NCI-H187 (cell line): ENCODE measurements around the gene EMC8.
"Not testable (repeated sequence)": the region's sequence is repeated elsewhere in the genome, so short reads cannot be mapped to it uniquely, and the experiment has no call there.

Experiments used
- DNase-seq, 2 experiments: peaks; one replicate each; lab custom pipeline; 2025; lab: John Stamatoyannopoulos, UW

EMC8 gene

DNA sequence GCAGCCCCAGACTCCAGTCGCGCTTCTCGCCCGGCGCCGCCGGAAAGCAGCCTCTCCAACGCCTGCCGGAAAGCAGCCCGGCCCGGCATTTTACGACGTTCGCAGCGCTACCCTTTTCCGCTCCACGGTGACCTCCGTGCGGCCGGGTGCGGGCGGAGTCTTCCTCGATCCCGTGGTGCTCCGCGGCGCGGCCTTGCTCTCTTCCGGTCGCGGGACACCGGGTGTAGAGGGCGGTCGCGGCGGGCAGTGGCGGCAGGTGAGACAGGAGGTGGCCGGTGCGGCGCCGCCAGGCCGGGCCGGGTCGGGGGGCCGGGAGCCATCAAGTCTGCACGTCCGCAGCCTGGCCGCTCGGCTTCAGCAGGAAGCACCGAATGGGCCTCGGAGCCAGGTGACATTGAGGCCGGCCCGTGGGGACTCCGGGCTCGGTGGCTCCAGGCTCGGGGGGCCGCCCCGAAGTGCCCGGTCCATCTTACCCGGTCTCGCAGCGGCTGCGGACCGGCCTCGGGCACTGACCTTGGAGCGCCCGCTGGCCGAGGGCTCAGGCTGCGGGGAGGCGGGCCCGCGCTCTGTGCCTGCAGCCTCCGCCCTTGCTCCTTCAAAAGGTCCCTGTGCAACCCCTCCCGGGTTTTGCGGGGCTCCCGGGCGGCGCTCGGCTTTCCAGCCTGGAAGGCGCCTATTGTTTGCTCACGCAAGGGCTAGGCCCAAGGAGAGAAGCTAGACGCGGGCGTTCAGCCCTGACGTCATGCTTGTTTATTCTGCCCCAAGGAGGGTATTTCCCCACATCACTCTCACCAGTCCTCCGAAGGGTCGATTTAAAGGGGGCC is at the start of gene EMC8, which contains the start of gene COX4I1:
Gene EMC8 (minus strand): TSS at position 48 of the 824 bp plus-strand sequence. CDS start 249 bp downstream, outside the sequence.
Gene COX4I1 (plus strand): TSS at position 199 of the 824 bp plus-strand sequence. CDS start 1,511 bp downstream, outside the sequence.
- peak; percentile 34 to 63 for DNase-seq

- DNase-seq = no peak
Observed at GRCh38 chr16:85848986-85849385, 49.6 kb upstream of the EMC8 start.

DNA sequence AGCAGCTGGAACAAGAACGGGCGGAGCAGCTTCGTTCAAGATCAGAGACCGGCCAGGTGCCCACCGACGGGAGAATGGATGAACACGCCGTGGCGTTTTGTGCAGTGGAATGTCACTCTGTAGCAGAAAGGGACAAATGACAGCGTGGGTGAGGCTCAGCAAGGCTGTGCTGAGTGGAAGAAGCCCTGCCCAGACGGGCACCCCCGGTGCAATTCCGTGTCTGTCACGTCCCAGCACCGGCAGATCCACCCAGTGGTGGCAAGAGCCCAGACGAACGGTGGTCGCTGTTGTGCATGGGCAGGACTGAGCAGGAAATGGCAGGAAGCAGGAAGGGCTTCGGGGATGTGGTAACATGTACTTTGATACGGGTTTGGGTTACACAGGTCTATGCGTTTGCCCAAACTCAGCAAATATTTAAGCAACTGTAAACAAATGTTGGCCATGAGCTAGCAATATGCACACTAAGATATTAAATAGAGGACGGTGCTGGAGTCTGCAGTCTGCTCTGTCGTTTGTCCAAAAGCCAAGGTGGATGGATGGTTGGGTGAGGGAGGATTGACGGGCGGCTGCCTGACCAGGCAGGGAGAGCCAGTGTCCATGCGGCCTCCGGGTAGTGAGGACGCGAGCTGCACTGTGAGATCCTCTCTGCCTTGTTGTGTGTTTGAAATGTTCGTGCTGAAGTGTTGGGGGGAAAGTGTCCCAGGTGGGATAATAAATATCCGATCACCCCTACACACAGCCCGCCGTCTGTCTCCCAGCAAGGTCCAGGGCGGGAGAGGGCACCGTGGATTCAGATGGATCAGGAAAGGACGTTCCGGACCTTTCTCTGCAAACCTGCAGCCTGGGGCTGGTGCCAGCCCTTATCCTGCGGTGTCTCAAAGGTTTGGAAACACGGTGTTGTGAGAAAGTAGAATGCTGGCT is 48.6 kb upstream of the EMC8 start:
- DNase-seq = no peak

DNA sequence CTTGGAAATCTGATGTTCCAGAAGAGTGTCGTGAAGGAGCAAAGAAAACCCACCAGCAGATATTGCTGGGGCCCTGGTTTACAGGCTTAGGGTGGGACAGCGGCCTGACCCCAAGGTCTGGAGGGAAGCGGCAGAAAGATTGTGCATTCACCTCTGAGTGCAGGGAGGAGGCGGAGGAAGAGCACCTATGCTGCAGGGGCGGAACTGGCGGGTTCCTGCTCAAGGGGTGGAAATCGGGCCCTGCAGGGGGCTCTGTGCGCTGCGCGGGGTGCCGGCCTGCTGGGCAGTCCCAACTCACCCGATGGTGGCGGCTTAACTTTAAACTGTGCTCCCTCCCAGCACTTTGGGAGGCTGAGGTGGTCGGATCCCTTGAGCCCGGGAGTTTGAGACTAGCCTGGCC is 47.7 kb upstream of the EMC8 start:
- DNase-seq = no peak

GRCh38 chr16:85846461-85846860 is 47.1 kb upstream of the EMC8 start:
- no peak for DNase-seq

DNA sequence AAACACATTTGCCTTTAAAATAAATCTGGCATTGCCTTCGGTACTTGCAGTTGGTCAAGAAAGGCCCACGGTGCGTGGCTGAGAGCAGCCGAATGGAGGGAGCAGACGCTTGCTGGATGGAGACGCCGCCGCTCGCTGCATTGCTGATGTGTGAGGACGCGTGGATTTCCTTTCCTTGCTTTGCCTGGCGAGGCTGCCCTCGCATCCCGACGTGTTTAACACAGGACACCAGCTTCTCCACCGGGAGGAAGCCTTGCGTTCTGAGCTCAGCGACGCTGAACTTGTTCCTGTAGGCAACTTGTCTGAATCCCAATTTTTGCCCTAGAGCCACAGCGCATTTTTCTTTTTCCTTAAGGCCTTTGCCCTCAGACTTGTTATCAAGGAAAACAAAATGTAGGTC is 45.9 kb upstream of the EMC8 start:
- DNase-seq = no peak

- DNase-seq = no peak
Observed at GRCh38 chr16:85844786-85845185, 45.4 kb upstream of the EMC8 start.

DNA sequence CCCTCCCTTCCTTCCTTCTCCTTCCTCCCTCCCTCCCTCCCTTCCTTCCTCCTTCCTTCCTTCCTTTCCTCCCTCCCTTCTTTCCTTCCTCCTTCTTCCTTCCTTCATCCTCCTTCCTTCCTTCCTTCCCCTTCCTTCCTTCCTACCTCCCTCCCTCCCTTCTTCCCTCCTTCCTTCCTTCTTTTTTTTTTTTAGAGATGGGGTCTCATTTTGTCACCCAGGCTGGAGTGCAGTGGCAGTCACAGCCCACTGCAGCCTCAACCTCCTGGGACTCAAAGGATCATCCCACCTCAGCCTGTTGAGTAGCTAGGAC is 44.8 kb upstream of the EMC8 start:
- DNase-seq = no peak

- DNase-seq = no peak
Observed at GRCh38 chr16:85843471-85844168, 44.3 kb upstream of the EMC8 start.

DNA sequence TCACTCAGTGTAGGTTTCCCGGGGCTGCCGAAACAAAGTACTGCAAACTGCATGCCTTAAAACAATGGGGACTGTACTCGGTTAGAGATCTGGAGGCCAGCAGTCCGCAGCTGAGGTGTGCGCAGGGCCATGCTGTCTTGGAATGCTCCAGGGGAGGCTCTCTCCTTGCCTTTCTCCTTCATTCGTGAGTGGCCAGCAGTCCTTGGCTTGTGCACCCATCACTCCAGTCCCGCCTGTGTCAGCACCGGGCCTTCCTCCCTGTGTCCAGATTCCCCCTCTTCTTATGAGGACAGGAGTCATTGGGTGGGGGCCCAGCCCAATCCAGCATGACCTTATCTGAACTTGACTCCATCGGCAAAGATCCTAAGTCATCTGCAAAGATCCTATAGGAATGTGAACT is 43.5 kb upstream of the EMC8 start:
- no peak for DNase-seq

DNA sequence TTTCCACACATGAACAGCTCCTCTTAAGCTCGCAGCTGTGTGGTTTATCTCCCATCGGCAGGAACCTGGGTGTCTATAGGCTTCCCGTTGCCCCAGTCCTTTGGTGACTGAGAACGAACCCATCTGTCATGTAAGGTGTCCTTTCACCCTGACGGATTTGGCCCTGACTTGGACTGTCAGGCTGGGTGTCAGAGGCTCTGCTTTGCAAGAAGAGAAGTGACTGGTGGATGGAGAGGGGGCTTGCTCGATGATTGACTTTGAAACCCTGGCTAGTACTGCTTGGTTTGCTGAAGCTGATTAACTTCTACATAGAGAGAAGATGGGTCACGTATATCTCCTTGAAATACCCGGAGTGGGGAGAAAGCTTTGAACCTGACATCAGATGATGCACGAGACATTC is 43.1 kb upstream of the EMC8 start:
- no peak for DNase-seq

DNA sequence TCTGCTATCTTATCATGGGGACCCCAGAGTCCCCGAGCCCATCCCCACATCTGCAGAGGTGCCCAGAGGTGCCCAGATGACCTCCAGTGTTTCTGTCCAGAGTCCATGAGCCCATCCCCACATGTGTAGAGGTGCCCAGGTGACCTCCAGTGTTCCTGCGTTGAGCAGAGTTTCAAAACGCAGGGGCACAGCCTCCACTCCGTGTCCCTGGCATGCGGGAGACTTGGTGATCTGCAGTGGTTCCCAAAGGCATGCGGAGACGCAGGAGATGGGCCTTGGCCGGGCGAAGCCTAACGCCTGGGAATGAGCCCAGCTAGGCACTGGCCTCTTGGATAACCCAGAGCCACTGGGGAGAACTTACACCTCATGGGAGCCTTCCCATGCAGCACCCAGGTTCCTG is 41.5 kb upstream of the EMC8 start:
- no peak for DNase-seq

- no peak for DNase-seq
Observed at GRCh38 chr16:85840395-85840794, 41.1 kb upstream of the EMC8 start.

- no peak for DNase-seq
Observed at GRCh38 chr16:85839681-85840240, 40.4 kb upstream of the EMC8 start.

DNA sequence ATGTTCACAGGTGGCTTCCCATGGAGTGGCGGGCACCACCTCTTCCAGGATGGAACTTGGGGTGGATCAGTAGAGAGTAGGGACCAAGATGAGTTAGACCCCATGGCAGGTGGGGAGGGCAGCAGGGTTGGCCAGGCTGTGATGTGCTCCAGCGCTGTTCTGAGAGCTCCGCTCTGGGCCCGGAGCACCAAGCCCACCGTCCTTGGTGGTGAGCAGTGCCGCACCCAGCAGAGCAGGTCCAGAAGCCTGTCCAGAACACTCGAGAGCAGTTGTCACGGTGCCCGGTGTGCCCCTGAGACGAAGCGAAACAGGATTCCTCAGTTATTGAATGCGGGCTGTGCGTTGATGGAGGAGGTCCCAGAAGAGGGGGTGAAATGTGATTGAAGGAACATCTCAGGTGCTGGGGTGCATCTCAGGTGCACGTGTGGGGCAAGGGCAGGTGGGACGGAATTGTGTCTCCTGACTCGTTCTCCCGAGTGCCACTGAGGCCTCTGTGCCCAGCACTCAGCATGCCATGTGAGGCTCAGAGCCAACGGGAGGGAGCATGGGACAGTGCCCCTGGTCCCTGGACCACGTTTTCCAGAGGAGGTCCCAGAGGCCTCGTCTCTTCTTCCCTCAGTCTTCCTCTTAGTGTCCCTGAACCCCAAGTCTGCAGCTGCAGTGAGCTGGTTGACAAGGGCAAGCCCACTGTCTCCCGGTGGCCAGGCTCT is 39.7 kb upstream of the EMC8 start:
- DNase-seq = no peak

DNA sequence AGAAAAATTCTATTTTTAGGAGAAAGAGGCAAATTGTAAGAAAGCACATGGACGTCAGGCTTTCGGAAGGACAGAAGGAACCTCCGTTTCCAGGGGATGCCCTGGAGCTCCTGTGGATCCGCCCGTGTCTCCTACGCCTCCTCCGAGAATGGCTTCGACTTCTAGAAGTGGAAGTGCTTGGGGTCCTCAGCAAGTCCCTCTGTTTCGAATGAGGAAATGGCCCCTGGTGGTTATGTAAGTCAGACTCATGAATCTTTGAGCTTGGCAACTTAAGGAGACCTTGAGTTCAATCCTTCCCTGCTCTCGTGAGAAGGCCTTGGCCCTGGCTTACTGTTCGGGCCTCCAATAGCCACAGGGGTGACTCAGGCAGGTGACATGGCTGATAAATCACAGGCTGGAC is 39.0 kb upstream of the EMC8 start:
- DNase-seq = no peak

DNA sequence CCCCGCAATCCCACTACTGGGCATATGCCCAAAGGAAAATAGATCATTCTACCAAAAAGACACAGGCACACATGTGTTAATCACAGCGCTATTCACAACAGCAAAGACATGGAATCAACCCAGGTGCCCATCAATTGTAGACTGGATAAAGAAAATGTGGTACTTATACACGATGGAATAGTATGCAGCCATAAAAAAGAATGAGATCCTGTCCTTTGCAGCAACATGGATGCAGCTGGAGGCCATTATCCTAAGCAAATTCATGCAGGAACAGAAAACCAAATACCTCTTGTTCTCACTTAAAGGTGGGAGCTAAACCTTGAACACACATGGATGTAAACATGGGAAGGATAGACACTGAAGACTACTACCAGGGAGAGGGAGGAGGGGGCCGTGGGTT is 38.3 kb upstream of the EMC8 start:
- not testable (repeated sequence) for DNase-seq

GRCh38 chr16:85836706-85837582 is 37.6 kb upstream of the EMC8 start:
- DNase-seq = no peak

DNA sequence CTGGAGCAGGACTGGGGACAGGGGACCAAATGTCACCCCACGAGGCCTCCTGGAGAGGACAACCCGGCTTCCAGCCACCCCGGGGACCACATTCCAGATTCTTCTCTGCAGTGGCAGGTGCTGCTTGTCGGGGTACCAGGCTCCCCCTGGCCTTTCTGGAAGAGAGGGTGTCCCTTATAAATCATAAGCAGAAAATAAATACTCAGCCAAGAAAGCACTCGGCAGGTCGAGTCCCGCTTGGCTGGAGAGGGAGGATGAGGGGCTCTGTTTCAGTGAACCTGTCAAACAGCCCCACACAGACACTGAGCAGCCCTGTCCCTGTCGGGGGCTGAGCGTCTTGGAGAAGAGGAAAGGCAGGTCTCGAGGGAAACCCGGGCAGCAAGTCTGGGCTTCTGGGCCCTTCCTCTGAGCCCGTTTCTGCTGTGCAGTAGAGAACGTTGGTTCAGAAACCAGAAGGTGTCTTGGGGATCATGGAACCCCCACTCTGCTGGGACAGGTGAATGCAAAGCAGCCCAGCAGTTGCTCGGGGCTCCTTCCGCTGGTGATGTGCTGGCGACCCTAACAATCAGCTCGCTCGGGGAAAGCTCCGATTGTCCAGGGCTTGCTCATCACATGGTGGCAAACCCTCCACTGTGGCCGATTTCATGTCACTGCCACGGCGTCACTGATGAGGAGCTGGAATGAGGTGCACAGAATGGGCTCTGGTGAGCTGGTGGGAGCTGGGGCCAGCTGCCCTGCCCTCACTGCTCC is 36.8 kb upstream of the EMC8 start:
- no peak for DNase-seq
